ENCODE measurements around the gene NTN5.

GRCh38 chr19:48623556-48624066 is 49.2 kb downstream of the NTN5 start:
- TF ChIP-seq, protein P1, sequence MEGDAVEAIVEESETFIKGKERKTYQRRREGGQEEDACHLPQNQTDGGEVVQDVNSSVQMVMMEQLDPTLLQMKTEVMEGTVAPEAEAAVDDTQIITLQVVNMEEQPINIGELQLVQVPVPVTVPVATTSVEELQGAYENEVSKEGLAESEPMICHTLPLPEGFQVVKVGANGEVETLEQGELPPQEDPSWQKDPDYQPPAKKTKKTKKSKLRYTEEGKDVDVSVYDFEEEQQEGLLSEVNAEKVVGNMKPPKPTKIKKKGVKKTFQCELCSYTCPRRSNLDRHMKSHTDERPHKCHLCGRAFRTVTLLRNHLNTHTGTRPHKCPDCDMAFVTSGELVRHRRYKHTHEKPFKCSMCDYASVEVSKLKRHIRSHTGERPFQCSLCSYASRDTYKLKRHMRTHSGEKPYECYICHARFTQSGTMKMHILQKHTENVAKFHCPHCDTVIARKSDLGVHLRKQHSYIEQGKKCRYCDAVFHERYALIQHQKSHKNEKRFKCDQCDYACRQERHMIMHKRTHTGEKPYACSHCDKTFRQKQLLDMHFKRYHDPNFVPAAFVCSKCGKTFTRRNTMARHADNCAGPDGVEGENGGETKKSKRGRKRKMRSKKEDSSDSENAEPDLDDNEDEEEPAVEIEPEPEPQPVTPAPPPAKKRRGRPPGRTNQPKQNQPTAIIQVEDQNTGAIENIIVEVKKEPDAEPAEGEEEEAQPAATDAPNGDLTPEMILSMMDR (IDR thresholded peaks at IDR 0.05; ENCODE audit: insufficient read depth, low read depth, low read length): no peak
- TF ChIP-seq EZH2 (IDR thresholded peaks at IDR 0.05; ENCODE audit: insufficient read depth, low read length): no peak
